ENCODE measurements around the gene PARD3B. TPM values are rescaled to one million over a fixed set of nuclear protein-coding genes. Genes with fewer than 3 reads are reported as not detected.

The PARD3B gene
- polyA plus RNA-seq, 1 donor, result 37.4 TPM

DNA sequence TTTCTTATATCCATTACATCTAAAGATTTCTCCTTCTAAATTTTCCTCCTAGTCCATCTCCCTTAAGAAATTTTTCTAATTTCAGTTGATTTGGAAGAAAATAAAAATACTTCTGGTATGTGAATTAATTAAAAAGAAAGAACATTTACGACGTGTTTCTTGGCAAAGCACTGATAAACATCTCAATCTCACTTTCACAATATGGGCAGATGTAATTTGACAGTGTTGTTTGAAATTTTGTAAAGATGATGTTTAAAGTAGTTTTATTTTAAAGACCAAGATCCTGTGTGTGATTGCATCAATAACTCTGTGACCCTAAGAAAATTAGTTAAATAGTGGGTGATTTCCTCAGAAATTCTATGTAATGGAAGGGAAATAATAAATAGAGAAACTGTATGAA, 510.0 kb downstream of the PARD3B start:
- no peak for DNase-seq

- no peak for DNase-seq
Observed at GRCh38 chr2:205056151-205056561, 510.9 kb downstream of the PARD3B start.

GRCh38 chr2:205058409-205058808, 513.1 kb downstream of the PARD3B start:
- DNase-seq, result no peak

DNA sequence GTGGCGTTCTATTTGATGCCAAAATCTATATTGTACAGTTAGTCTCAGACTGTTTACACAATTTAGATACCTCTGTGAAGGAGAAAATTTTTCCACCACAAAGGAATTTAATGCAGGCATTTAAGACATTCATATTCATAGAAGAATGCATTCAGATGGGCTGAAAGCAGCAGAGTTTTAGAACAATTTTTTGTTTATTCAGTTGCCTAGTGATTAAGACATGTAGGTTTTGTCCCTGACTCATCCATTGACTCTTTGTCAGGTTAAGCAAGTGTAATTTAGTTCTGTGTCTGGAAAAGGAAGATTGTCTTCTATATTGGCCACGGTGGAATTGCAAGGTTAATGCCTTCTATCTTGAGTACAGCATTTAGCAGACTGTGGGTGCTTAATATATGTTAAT, 515.0 kb downstream of the PARD3B start:
- no peak for DNase-seq

GRCh38 chr2:205066081-205066480, 520.8 kb downstream of the PARD3B start:
- DNase-seq, result no peak

GRCh38 chr2:205069928-205070327, 524.7 kb downstream of the PARD3B start:
- no peak for DNase-seq

DNA sequence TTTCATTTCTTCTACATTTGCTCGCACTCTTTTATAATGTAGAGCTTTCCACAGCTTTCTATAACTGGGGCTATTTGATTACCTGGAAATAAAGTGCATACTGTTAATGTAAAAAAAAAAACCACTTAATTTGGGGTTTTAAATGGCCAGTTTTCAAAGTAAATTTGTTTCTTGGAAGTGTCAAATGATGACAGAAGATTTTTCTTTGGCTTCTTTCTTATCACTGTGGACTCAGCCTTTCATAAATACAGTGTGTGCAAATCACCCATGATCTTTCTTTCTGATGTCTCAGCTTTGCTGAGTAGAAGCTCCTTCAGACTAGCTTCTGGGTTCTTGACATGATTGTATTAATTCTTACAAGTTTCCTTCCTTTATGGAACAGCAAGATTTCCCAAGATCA, 525.6 kb downstream of the PARD3B start:
- no peak for DNase-seq

DNA sequence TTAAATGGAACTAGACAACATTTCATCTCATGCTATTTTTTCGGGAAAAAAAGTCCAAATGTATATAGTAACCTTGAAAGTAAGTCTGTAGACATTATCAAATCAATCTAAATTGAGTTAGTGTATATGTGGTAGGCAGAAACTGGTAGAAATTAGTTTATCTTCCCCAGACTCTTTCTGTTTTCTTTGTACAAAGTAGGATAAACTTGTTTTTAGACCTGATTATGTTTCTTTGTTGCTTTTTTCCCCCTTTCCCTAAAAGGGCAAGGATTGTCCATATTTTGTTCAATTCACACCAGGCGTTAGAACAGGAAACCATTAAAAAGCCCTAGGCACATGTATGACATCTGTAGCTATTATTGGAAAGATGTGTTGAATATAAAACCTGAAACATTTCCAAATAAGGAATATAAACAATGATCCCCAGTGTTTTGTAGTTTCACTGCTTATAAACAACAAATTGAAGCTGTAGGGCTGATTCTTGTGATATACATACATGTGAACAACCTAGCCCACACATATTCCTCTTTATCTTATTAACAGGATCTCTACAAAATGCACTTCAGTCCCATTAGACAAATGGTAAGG, 528.3 kb downstream of the PARD3B start:
- no peak for DNase-seq

DNA sequence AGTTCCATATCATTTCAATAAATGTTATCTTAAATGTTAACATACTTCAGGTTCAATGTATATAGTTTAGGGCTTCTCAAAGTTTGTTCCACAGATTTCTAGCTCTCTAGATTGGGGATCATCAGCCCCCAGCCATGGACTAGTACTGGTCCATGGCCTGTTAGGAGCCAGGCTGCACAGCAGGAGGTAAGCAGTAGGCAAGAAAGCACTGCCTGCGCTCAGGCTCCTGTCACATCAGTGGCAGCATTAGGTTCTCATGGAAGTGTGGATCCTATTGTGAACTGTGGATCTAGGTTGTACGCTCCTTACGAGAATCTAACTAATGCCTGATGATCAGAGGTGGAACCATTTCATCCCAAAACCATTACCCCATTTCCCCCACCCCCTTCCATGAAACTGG, 531.1 kb downstream of the PARD3B start:
- DNase-seq, result no peak

DNA sequence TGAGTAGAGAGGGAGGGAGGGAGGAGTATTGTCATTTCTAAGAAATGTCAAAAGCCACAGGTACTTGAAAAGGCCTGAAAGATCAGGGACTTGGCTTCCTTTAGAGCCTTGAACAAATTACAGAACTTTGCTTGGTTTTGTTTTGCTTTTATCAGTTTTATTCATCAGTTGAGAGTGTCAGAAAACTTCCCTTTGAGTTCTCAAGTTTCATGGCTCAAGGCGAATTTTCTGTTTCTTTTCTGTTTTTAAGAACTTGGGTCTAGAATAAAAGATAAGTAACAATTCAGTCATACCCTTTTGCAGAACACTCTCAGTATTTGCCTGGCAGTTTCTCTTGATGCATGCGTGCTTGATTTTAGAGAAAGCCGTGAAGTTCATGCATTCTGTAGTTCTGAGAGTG, 531.9 kb downstream of the PARD3B start:
- DNase-seq, result no peak

GRCh38 chr2:205078762-205079161, 533.5 kb downstream of the PARD3B start:
- DNase-seq, result no peak

- no peak for DNase-seq
Observed at GRCh38 chr2:205079173-205079572, 533.9 kb downstream of the PARD3B start.

DNA sequence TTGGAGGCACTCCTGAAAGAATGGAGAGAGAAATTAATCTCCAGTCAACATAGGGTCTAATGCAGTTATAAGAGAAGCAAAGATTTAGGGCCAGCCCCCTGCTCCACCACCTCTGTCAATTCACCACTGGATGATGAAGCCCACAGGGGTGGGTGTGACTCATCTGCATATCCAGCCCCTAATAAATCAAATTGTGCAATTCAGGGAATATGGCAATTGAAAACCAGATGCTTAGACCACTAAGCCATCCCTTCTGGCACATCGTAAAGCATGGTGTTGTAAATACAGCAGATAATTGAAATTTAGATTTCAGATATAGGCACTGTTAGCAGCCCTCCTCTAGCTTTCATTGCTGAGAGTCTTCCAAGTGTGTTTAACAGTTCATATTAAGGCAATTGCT, 541.4 kb downstream of the PARD3B start:
- no peak for DNase-seq

DNA sequence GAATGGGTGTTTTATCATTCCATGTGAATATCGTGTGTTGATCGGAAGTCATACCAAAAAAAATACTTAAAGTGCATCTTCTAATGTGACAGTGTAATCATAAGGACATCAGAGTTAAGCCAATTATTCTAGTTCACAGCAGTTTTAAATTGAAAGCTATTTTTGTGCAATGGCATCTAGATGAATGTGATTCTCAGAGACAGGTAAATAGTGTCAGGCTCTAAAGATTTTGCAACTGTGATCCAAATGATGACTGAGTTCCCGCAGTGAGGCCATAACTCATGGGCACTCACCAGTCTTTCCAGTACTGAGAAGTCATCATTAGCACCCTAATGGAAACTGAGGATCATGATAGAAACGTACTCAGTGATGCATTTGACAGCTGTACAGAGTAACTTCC, 542.6 kb downstream of the PARD3B start:
- no peak for DNase-seq

DNA sequence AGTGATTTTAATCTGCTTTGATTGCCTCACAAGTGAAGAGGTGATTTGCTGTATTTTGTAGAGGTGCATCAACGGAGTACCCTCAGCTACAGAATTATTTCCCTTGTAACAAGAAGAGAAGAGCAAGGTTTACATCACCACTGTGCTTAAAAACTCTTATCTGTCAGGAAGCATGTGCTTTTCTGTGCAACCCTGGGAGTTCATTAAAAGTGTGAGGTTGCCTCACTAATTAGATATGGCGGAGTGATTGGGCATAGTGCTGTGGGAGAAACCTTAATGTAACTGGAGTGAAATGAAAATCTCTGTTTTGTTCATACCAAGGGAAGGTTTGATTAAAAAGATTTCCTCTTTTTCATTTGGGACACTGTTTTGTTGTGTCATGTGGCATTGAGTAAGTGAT, 544.7 kb downstream of the PARD3B start:
- no peak for DNase-seq

GRCh38 chr2:205091411-205091810, 546.1 kb downstream of the PARD3B start:
- DNase-seq, result no peak

DNA sequence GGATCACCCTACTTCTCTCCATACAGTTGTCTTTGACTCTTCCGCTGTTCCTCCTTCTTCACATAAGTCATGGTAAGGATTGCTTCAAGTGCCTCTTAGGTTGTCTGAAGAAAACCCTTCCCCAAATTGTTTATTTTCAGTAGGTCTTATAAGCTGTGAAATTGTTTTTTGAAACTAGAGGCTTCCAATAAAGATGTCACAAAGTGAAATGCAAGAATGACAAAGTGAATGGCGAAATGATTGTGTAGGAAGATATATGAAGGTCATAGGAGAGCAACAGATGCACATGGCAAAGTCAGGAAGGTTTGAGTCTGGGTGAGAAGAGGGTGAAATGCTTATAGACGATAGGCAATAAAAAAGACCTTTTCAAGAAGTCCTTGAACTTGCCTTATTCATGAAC, 548.8 kb downstream of the PARD3B start:
- DNase-seq, result no peak

- no peak for DNase-seq
Observed at GRCh38 chr2:205103699-205104098, 558.4 kb downstream of the PARD3B start.

GRCh38 chr2:205107810-205108209, 562.5 kb downstream of the PARD3B start:
- no peak for DNase-seq

GRCh38 chr2:205115511-205115910, 570.2 kb downstream of the PARD3B start:
- DNase-seq, result no peak

DNA sequence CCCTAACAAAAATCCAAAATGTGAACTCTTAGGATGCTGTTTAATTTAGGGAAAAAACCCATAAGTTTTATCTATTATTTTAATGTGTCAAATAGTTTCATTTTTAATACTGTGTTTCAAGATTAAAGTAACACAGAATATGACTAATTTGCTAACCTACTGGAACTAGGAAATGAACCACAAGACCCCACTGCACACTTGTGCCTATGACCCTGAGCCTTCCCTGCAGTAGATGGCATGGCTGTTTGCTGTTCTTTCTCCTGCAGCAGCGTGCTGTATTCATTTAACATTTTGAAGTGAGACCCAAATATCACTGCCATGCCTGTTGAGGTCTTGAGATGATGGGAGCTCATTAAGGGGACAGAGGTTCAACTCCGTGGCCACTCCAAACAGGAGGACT, 571.9 kb downstream of the PARD3B start:
- DNase-seq, result no peak

DNA sequence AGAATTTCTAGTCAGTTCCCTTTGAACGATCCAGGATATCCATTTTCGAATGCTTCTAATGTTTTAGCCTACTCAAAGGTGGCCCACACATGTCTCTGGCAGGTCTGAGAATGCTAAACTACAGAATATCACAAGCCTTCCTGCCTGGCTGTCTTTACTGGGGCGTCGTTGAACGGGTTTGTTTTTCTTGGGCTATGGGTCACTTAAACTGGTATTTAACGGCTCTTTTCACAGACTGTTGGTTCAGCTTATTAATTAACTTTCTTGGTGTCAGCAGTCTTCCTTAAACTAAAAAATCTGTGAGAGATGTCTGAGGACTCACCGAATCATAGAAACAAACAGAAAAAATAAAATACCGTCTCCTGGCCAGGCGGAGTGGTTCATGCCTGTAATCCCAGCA, 573.9 kb downstream of the PARD3B start:
- DNase-seq, result peak; percentile 46

DNA sequence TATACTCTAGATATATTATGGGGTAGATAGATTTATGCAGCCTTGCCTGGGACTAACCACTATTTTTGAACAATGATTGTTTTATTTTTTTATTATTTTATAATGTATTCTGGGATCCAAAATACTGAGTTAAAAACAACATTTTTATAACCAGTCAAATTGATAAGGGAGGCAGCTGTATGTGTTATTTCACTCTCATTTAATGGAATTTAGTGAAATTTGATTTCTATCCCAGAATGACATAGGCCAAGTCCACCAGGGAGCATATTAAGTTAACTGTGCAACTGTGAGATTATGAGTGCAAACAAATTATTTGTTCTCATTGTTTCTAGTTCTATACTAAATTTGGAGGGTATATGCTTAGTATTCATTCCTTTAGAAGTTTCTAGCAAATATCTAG, 583.5 kb downstream of the PARD3B start:
- DNase-seq, result no peak

GRCh38 chr2:205129531-205129930, 584.3 kb downstream of the PARD3B start:
- no peak for DNase-seq

Measured in left kidney (tissue), 2 donors.